Astrocyte of the spinal cord (primary cell): Measurements from ENCODE around the gene PCNT.
"Not testable (repeated sequence)": the region's sequence is repeated elsewhere in the genome, so short reads cannot be mapped to it uniquely, and the experiment has no call there.

Experiments used
- DNase-seq: peaks from one replicate; pipeline ENCODE4 v3.0.0; 2011; ENCODE audit warnings: low read depth, low spot score
- H3K4me3 ChIP-seq: 2 replicates; pipeline ENCODE4 v1.5.1; 2011; ENCODE audit warnings: low read depth, mild to moderate bottlenecking, low read length, moderate library complexity
- CTCF ChIP-seq: IDR thresholded peaks from 2 replicates; pipeline ENCODE4 v1.5.1; 2012; ENCODE audit warnings: low read depth, mild to moderate bottlenecking, low read length, inconsistent platforms
- in situ Hi-C: cut with HindIII; loops from 2 replicates; pipeline ENCODE4 v1.10.0; 2017; ENCODE audit warnings: low sequenced_read_pairs

The PCNT gene

GRCh38 chr21:46399129-46399528, 75.2 kb downstream of the PCNT start:
- no peak for DNase-seq
- H3K4me3 ChIP-seq: no peak overlapping the region
- in situ Hi-C loops: no loop called here
- TF ChIP-seq CTCF: no peak

GRCh38 chr21:46399686-46400085, 75.7 kb downstream of the PCNT start:
- H3K4me3 ChIP-seq: no peak overlapping the region
- no peak for DNase-seq
- in situ Hi-C loops: no loop called here
- no peak for TF ChIP-seq CTCF

GRCh38 chr21:46401186-46401910, 77.4 kb downstream of the PCNT start:
- no peak for DNase-seq
- in situ Hi-C loops: no loop called here
- no peak for TF ChIP-seq CTCF
- no peak overlapping the region for H3K4me3 ChIP-seq

GRCh38 chr21:46402421-46402820, 78.5 kb downstream of the PCNT start:
- no peak for TF ChIP-seq CTCF
- DNase-seq: no peak
- in situ Hi-C loops: no loop called here
- H3K4me3 ChIP-seq: no peak overlapping the region

GRCh38 chr21:46403234-46403811, 79.4 kb downstream of the PCNT start:
- in situ Hi-C loops, H3K4me3 ChIP-seq, DNase-seq: not testable (repeated sequence)

- no peak for DNase-seq
- TF ChIP-seq CTCF: no peak
- in situ Hi-C loops: no loop called here
Observed at GRCh38 chr21:46404306-46404705, 80.3 kb downstream of the PCNT start.

GRCh38 chr21:46406001-46406400, 82.0 kb downstream of the PCNT start:
- DNase-seq: no peak

More at GRCh38 chr21:46404306-46404705, 80.3 kb downstream of the PCNT start:
- H3K4me3 ChIP-seq: no peak overlapping the region

More at GRCh38 chr21:46406001-46406400, 82.0 kb downstream of the PCNT start:
- no peak overlapping the region for H3K4me3 ChIP-seq
- no peak for TF ChIP-seq CTCF
- in situ Hi-C loops: no loop called here
